GM21528 (cell line): ENCODE measurements around the gene SLC25A47.
"Not testable (repeated sequence)": the region's sequence is repeated elsewhere in the genome, so short reads cannot be mapped to it uniquely, and the experiment has no call there.

Experiments used
- ATAC-seq: cut with Tn5 transposase; IDR thresholded peaks from one replicate; pipeline ENCODE4 v1.9.1; 2021; ENCODE audit warnings: mild to moderate bottlenecking, moderate library complexity; ENCODE audit not compliant: unreplicated experiment, low FRiP score

SLC25A47 gene

DNA sequence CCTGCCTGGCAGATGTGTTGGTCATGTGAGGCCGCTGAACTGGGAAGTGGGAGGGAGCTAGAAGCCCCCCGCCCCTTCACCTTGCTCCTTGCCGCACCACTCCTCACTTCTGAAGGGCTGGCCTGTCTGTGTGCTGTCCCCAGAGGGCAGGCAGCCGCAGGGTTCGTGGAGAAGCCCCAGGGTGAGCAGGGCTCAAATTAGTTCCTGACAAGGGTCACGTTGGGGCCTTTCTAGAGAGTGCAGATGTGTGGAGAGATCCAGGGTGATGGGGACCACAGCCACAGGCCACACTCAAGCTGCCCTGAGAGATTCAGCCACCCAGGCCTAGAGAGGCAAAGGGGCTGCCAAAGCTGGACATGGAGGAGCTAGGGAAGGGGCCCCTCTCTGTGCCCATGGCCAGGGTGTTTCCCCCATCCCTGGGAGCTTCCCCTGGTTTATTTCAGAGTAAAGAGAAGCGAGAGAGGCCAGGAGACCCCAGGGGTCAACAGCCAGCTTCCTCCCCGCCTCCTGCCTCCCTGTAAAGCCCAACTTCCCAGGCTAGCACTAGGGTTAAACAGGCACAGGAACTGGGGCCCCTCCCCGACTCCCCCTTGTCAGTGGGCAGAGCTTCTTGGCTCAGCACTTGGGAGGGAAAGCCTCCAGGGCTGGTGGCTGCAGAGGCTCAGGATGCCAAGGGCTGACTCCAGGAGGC lies 33.1 kb upstream of the SLC25A47 start:
- no peak for ATAC-seq

DNA sequence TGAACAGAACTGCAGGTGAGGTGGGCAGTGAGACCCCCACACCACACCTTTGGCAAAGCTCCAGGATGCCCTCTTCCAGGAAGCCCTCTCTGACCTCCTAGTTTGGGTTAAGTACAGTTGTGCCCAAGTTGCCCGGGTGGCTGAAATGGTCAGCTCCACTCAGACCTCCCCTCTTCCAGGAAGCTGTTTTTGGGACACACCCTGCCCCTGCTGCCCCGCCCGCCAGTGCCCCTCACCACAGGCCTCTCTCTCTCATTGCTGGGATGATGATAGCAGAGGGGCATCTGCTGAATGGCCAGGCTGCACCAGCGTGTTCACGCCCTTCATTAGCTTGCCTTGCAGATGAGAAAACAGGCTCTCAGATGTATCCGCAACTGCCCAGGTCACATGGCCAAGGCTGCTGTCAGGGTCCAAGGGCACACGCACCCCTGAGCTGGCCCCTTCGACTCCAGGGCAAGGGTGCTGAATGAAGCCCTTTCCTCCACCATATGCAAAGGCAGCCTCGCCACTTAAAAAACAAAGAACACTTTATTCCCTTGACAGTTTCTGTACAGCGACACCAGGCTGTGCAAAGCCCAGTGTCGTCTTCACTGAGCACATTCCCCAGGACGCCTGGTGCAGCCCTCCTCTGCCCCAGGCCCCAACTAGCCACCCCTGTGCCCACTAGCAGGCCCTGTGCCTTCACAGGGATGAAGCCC lies 32.4 kb upstream of the SLC25A47 start:
- no peak for ATAC-seq

DNA sequence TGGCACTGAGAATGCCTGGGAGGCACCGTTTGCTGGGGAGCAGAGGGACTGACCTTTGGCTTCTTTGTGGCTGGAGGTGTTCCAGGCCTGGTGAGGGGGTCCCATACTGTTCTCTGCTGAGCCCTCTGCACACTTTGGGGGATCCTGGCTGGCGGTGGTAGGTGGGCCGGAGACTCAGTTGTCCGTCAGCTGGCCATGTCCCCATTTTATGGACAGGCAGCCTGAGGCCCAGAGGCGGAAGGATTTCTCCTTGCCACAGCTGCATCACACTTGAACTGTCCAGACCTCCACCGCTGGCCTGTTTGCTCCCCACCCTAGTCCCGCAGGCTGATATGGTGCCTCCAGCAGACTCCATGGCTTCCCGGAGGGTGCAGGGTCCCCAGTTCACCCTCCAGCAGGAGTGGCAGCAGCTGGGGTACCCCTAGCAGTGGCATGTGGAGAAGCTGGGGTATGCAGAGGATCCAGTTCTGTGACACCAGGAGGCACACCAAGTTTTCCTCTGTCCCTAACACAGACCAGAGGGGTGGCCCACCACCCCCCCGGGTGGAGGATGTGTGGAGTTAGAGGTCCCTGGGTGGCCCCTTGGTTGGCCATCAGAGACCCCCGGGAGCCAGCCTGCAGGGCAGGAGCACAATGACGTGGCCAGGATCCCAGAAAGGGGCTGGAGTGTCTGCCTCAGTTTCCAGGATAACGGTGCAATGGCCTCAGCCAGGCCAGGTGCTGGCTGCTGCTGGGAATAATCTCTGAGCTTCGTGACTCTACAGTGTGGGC lies 31.6 kb upstream of the SLC25A47 start:
- ATAC-seq = no peak

DNA sequence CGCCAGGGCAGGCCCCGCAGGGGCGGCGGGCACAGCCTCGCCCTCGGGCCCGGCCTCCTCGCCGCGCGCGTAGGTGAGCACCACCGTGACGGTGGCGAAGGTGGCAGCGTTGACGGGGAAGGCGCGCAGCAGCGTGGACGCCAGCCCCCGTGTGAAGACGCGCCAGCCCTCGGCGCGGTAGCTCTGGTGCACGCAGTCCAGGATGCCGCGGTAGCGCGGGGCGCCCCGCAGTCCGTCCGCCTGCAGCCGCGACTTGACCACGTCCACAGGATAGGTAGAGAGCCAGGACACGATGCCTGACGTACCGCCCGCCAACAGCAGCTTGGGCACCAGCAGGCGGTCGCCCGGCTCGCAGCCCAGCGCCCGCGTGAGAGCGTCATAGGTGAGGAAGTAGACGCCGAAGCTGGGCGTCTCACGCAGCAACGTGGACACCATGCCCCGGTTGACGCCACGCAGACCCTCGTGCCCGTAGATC lies 30.8 kb upstream of the SLC25A47 start:
- no peak for ATAC-seq

DNA sequence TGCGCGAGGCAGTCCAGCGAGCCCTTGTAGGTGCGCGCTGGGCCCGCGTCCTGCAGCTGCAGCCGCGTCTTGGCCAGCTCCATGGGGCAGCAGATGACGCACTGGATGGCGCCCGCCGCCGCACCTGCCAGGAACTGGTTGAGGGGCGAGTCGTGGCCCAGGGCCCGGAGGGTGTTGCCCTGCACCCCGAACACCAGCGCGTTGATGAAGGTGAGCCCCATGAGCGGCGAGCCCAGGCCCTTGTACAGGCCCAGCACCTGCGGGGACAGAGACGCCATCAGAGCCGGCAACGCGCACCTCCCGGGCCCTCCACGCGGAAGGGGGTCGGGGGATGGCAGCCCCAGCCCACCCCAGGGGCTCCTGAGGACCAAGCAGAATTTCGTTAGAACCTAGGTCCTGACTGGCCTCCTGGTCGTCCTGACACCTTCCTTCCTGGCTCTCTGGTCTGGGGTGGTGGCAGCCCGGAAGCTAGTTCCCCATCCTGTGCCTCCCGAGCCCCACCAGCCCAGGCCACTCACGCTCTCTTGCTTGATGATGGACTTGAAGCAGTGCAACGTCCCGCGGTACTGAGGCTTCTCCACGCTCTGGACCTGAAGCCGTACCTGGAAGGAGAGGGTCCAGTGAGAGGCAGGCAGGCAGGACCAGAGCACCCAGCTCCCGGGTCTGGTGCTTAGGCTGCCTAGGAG lies 30.2 kb upstream of the SLC25A47 start:
- ATAC-seq = no peak

DNA sequence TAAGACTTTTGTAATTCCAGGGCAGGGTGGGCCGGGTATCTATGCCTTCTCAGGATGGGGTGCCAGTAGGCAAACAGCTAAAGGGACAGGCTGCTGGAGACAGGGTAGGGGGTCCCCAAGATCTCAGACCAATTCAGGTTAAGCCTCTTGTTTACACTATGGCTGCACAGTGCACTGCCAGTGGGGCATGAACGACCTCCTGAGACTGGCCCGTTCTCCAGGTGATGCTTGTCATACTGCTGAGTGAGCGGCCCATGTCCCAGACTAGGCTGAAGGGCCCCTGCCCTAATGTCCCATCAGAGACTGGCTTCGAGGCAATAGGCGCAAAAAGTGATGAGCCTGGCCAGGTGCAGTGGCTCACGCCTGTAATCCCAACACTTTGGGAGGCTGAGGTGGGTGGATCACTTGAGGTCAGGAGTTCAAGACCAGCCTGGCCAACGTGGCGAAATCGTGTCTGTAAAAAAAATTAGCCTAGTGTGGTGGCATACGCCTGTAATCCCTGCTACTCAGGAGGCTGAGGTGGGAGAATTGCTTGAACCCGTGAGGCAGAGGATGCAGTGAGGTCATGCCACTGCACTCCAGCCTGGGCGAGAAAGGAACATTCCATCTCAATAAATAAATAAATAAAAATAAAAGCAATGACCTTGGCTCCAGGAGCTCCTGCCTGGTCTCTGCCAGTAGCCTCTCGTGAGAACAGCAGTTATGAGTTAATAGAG lies 29.5 kb upstream of the SLC25A47 start:
- no peak for ATAC-seq

DNA sequence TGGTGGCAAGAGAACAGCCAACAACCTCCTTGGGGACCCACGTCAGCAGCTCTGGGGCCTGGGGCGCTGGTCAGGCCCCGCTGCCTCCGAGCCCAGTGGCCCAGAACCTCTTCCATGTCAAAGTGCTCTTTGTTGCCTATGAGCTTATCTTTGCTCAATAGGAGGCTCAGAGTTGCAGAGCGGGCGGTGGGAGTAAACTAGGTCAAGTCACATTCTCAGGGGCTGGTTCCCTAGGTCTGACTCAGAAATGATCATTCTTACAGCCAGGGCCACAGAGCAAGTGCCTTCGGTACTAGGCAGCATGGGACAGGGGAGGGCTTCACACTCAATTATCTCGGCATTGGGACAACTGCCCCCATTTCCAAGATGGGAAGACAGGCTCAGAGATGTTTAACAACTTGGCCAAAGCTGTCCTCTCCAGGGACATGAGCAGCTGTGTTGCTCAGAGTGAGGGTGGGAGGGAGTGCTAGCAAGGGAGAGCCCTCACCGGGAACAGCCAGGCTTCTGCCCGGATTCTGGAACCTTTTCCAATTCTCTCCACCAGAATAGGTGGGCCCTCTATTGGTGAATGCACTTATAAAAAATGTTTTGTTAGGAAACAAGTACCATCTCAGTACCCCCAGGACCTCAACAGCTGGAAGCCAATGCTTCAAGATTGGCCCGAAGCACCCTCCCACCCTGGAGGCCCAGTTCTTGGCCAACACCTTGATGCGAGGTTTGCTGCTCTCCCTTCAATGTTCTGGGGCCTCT lies 28.8 kb upstream of the SLC25A47 start:
- no peak for ATAC-seq

DNA sequence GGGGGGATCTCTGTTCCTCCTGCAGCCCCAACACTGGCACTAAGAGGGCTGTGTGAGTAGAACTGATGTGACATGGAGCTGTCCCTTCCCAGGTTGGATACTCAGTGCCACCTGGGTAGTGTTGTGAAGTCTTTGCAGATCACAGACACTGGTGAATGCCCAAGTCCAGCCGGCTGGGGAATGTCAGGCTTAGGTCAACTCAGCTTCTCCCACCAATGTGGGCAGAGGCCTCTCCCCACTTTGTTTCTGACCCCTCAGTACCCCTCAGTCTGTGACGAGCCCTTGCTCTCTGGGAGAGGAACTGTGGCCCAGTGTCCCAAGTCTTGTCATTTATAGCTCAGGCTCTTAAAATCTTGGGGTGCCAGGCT lies 28.2 kb upstream of the SLC25A47 start:
- ATAC-seq = no peak

DNA sequence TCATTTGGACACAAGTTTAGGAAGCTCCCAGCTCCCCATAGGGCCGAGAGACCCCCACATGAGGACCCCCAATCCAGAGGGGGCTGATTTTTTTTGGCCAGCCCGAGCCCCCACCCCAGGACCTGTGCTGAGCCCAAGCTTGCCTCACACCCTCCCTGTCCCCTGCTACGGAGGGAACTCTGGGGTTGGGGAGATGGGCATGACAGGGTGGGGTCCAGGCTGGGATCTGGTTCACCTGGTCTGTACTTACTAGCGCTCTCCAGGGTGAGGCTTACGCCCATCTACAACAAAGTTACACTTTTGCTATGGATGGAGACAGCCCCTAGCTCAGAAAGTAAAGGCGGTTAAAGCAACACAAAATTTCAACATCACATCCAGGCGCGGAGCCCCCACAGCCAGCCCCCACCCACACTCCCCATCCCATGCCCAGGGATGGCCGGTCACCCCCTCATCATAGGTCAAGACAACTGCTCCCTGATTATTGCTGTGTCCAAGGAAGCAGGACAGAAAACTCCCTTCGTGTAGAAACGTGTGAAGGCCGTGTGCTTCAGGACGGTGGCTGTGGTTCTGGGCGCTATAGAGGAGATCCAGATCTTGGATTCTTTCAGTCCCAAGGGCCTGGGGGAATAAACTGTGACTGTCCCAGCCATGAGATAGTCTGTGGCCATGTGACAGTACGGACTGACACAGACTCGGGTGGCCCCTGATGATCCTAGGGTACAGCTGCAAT lies 27.6 kb upstream of the SLC25A47 start:
- ATAC-seq = no peak

DNA sequence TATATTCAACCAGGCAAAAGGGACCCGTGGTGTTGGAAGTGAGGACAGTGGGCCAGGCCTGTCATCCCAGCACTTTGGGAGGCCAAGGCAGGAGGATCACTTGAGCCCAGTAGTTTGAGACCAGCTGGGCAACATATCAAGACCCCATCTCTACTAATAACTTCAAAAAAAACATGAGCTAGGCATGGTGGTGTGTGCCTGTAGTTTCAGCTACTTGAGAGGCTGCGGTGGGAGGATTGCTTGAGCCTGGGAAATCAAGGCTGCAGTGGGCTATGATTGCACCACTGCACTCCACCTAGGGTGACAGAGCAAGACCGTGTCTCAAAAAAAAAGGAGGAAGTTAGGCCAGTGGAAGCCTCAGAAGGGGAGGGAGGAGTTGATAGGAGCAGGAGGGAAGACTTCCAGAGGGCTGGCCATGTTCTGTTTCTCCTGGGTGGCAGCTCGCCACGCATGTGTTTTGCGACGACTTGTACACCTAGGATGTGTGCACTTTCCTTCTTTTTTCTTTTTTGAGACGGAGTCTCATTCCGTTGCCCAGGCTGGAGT lies 27.0 kb upstream of the SLC25A47 start:
- ATAC-seq = no peak

DNA sequence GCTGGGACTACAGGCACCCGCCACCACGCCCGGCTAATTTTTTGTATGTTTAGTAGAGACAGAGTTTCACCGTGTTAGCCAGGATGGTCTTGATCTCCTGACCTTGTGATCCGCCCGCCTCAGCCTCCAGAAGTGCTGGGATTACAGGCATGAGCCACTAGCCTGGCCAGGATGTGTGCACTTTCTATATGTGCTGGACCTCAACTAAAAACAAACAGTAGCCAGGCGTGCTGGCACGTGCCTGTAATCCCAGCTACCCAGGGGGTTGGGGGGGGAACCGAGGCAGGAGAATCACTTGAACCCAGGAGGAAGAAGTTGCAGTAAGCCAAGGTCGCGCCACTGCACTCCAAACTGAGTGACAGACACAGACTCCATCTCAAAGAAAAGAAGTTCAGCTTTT lies 26.4 kb upstream of the SLC25A47 start:
- ATAC-seq = not testable (repeated sequence)

DNA sequence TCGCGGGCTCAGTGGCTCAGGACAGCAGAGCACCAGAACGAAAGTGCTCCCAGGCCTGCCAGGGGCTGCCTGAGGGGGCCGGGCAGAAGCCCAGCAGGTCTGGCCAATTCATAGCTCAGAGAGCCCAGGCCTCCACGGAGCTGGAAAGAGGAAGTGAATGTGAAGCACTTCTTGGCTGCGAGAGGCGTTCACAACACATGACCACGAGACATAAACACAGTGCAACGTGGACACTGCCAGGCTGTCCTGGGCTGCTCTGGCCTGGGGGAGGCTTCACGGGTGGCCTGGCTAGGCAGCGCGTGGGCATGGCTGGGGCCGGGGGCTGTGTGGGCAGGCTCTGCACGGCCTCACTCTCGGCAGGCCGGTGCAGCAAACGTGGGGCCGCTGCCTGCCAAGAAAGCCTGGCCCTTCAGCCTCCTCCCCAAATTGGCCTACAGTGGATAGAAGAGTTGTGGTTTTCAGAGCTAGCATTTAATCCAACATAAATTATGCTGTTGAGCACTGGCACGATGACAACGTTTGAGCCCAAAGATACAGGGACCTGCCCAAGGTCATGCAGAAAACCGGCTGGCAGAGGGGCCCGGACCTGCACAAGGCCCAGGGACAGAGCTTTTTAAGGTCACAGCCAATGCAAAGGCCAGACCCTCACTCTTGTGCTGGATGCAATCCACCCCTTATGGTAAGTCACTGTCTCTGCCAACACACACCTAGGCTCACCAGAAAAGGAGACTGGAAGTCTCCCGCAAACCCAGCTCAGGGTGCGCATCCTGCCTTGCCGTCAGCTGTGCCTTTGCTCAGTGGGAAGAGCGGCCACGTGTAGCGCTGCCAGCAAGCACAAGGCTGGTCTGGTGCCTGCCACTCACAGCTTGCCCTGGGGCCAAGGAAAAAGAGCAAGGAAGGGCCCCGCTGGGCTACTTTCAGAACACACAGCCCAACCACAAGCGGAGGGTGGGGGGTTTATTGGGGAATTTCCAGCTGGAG lies 25.5 kb upstream of the SLC25A47 start:
- peak; percentile 71 for ATAC-seq

DNA sequence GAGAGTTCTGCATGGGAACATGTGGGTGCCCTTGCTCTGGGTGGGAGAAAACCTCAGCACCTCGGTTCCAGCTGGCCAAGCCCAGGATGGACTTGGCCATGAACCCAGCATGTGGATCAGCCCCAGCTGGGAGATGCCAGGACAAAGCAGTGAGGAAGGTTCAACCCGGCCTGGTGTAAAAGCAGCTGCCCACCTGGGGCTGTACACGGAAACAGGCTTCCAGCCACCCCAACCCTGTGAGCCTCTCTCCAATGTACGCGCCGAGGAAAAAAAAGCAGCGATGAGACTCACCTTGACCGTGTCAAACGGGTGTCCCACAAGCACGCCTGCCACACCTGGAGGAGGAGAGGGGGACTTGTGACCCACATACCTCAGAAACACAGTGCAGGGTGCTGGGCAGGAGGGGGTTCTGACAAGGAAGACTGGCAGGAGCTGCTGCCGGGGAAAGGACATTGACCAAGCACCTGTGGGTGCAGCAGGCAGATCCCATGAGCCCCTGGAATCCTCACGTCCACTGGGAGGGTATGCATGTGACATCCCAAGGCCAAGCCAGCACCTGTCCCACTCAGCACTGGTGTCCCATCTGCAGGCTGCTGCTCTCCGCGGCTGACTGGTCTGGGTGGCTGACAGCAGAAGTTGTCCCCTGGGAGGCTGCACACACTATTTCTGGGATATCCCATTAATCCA lies 24.4 kb upstream of the SLC25A47 start:
- ATAC-seq = no peak

DNA sequence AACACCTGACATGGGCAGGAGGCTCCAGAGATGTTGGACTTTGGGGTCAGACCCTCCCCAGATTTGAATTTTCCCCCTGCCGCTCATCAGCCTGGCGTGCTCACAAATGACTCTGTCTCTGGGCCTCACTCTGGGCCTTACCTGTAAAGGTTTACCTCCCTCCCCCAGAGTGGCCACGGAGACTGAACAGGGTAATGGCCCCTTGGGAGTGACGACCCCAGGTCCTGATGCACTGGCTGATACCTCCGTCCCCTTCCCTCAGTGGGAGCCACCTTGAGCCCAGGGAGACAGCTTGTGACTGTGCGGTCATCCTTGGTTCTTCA lies 23.9 kb upstream of the SLC25A47 start:
- no peak for ATAC-seq

DNA sequence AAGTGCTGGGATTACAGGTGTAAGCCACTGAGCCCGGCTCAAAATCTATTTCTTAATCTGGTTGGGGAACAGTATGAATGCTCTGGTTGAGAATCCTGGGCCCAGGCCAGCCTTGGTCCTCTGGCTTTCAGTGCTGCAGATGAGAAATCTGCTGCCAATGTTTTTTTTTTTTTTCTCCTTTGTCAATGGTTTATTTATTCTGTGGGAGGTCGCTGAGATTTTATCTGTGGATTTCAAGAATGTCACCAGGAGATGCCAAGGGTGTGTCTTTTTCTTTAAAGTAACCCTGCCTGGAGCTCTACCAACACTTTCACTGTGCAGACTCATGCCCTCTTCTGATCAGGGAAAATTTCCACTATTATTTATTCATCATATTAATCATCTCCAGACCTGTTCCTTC lies 20.5 kb upstream of the SLC25A47 start:
- ATAC-seq = no peak

DNA sequence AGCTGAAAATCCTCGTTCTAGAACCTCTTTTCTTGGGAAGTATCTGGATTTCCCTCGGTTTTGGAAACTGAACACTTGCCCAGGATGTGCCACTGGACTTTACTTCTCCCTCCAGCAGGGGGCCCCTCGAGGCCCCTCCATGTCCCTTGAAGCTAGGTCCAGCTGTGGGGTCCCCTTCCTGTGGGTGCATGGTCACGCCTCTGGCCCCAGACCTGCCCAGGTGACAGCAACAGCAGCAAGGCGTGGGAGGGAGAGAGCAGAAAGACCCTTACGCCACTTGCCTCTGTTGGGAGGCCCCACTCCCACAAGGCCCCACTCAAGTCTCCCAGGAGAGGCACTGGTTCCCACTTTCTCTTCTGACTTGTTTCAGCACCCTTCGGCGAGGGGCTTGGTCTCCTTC lies 20.0 kb upstream of the SLC25A47 start:
- ATAC-seq = no peak

DNA sequence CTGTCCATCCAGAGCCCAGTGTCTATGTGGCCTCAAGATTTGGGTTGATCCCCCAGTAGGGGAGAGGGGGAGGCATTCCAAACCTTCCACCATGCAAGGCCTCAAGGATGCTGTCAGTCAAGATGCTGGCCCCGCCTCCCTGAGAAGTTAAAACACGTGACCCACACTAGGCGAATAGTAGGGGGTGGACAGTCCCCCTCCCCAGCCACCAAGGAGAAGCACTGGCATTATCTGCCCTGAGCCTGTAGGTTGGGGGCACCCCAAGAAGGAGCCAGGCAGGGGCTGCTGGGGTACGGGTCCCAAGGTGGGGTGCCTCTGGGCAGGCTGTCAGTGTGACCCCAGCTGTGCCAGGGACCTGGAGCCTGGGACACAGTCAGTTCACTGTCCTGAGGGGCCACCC lies 19.2 kb upstream of the SLC25A47 start:
- ATAC-seq = no peak
